OCI-LY1 (cell line): Measurements from ENCODE around the gene NSD1.

ENCODE experiments used
- H2AFZ ChIP-seq: fragments of 200-600 bp; sonication (generic), shearing (Covaris generic); 2 replicates; pipeline ENCODE4 v1.6.0; 2014; ENCODE audit warnings: antibody characterized with exemption, mild to moderate bottlenecking, low read length
- H3F3A ChIP-seq: fragments of 200-600 bp; sonication (generic), shearing (Covaris generic); 2 replicates; pipeline ENCODE4 v1.6.0; 2014; ENCODE audit warnings: mild to moderate bottlenecking, antibody characterized with exemption, low read length, moderate library complexity; ENCODE audit not compliant: insufficient read depth
- H3K27ac ChIP-seq: fragments of 200-600 bp; sonication (generic); 2 replicates; pipeline ENCODE4 v1.5.1; 2014; ENCODE audit warnings: low read length, mixed run types, mild to moderate bottlenecking, low read depth; ENCODE audit not compliant: poor library complexity, severe bottlenecking
- H3K27me3 ChIP-seq: fragments of 200-600 bp; sonication (generic); 2 replicates; pipeline ENCODE4 v1.6.0; 2014; ENCODE audit warnings: antibody characterized with exemption, mild to moderate bottlenecking, low read length, moderate library complexity; ENCODE audit not compliant: insufficient read depth
- H3K36me3 ChIP-seq: fragments of 200-600 bp; sonication (generic); 2 replicates; pipeline ENCODE4 v1.6.1; 2014; ENCODE audit warnings: mild to moderate bottlenecking, antibody characterized with exemption, low read length, moderate library complexity, mixed read lengths; ENCODE audit not compliant: insufficient read depth
- H3K4me1 ChIP-seq: fragments of 200-600 bp; sonication (generic); 2 replicates; pipeline ENCODE4 v1.5.1; 2014; ENCODE audit warnings: mild to moderate bottlenecking, low read length, moderate library complexity; ENCODE audit not compliant: insufficient read depth, severe bottlenecking
- H3K4me2 ChIP-seq: fragments of 200-600 bp; sonication (generic), shearing (Covaris generic); 2 replicates; pipeline ENCODE4 v1.6.1; 2014; ENCODE audit warnings: low read length
- H3K4me3 ChIP-seq: fragments of 200-600 bp; sonication (generic); 2 replicates; pipeline ENCODE4 v1.5.1; 2014; ENCODE audit warnings: low read length, low read depth, mild to moderate bottlenecking, mixed read lengths; ENCODE audit not compliant: poor library complexity, severe bottlenecking
- H3K79me2 ChIP-seq: fragments of 200-600 bp; shearing (Covaris generic); 2 replicates; pipeline ENCODE4 v1.6.1; 2016; ENCODE audit warnings: mixed run types, low read length, mixed read lengths; ENCODE audit not compliant: insufficient read depth
- H3K9ac ChIP-seq: fragments of 200-600 bp; sonication (generic), shearing (Covaris generic); 2 replicates; pipeline ENCODE4 v1.6.1; 2014; ENCODE audit warnings: mild to moderate bottlenecking, low read length, mixed read lengths
- H3K9me2 ChIP-seq: fragments of 200-600 bp; sonication (generic), shearing (Covaris generic); 2 replicates; pipeline ENCODE4 v1.6.1; 2014; ENCODE audit warnings: low read depth, mild to moderate bottlenecking, low read length, mixed read lengths
- H3K9me3 ChIP-seq: fragments of 200-600 bp; shearing (Covaris generic); 2 replicates; pipeline ENCODE4 v1.6.1; 2014; ENCODE audit warnings: low read length, mixed read lengths
- H4K20me1 ChIP-seq: fragments of 200-600 bp; sonication (generic), shearing (Covaris generic); 2 replicates; pipeline ENCODE4 v1.6.0; 2016; ENCODE audit warnings: mild to moderate bottlenecking, low read length; ENCODE audit not compliant: insufficient read depth
- EZH2 ChIP-seq: fragments of 200-600 bp; sonication (generic), shearing (Covaris generic); IDR thresholded peaks from 2 replicates; pipeline ENCODE4 v1.8.0; 2017; ENCODE audit warnings: borderline replicate concordance, mixed run types, mild to moderate bottlenecking, antibody characterized with exemption, low read length, moderate library complexity, mixed read lengths
- TF ChIP-seq, protein P1 (sequence below): fragments of 200-600 bp; sonication (generic), shearing (Covaris generic); IDR thresholded peaks from 2 replicates; pipeline ENCODE4 v1.5.1; 2017; ENCODE audit warnings: mild to moderate bottlenecking, antibody characterized with exemption, low read length, moderate library complexity, mixed read lengths

The NSD1 gene

GRCh38 chr5:177231479-177232250, 98.1 kb downstream of the NSD1 start:
- Histone ChIP-seq H4K20me1 (no peaks in the 10 kb centered on the region), H3K27me3 (no peaks in the 10 kb centered on the region), H3K4me1 (peaks cover 14% of the 10 kb centered on the region), H3K36me3 (peaks cover 28% of the 10 kb centered on the region), H3K9ac (no peak overlapping the region), H3K9me2 (no peaks in the 10 kb centered on the region), H2AFZ (no peak overlapping the region), H3K4me2 (no peak overlapping the region), H3K79me2 (peaks cover 33% of the 10 kb centered on the region), H3K27ac (no peak overlapping the region), H3K9me3 (no peaks in the 10 kb centered on the region), H3K4me3 (no peak overlapping the region), H3F3A (no peaks in the 10 kb centered on the region)
- TF ChIP-seq EZH2: no peak
- TF ChIP-seq, protein P1, sequence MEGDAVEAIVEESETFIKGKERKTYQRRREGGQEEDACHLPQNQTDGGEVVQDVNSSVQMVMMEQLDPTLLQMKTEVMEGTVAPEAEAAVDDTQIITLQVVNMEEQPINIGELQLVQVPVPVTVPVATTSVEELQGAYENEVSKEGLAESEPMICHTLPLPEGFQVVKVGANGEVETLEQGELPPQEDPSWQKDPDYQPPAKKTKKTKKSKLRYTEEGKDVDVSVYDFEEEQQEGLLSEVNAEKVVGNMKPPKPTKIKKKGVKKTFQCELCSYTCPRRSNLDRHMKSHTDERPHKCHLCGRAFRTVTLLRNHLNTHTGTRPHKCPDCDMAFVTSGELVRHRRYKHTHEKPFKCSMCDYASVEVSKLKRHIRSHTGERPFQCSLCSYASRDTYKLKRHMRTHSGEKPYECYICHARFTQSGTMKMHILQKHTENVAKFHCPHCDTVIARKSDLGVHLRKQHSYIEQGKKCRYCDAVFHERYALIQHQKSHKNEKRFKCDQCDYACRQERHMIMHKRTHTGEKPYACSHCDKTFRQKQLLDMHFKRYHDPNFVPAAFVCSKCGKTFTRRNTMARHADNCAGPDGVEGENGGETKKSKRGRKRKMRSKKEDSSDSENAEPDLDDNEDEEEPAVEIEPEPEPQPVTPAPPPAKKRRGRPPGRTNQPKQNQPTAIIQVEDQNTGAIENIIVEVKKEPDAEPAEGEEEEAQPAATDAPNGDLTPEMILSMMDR: no peak

GRCh38 chr5:177232358-177232757, 98.8 kb downstream of the NSD1 start:
- Histone ChIP-seq H3K9me3 (no peaks in the 10 kb centered on the region), H3K9me2 (no peaks in the 10 kb centered on the region), H3F3A (no peaks in the 10 kb centered on the region), H3K36me3 (peaks cover 32% of the 10 kb centered on the region), H3K4me1 (peaks cover 14% of the 10 kb centered on the region), H3K9ac (no peak overlapping the region), H3K79me2 (peaks cover 27% of the 10 kb centered on the region), H3K27me3 (no peaks in the 10 kb centered on the region), H3K4me2 (no peak overlapping the region), H2AFZ (no peak overlapping the region), H3K27ac (no peak overlapping the region), H4K20me1 (no peaks in the 10 kb centered on the region), H3K4me3 (no peak overlapping the region)
- TF ChIP-seq, protein P1: no peak
- TF ChIP-seq EZH2: no peak

DNA sequence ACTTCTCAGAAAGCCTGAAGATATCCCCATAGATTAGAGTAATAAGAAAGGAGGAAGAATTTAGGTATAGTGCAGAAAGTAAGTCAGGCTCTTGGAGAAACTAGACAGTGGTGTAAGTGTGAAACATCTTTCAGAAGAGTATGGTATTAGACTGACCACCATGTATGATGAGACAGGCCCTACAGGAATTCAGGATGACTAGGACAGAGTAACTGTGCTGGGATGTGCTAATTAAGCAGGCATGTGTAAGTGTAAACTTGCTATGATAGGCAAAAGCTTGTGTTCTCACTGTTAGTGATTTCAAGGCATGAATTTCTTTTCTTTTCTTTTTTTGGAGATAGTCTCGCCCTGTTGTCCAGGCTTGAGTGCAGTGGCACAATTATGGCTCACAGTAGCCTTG, 99.2 kb downstream of the NSD1 start:
- H3K79me2 ChIP-seq: peaks cover 25% of the 10 kb centered on the region
- peaks cover 35% of the 10 kb centered on the region for H3K36me3 ChIP-seq
- no peaks in the 10 kb centered on the region for H3K9me3 ChIP-seq
- H3F3A ChIP-seq: no peaks in the 10 kb centered on the region
- no peak overlapping the region for H3K4me2 ChIP-seq
- no peak overlapping the region for H2AFZ ChIP-seq
- TF ChIP-seq, protein P1: no peak
- TF ChIP-seq EZH2: no peak
- H3K9ac ChIP-seq: no peak overlapping the region
- H3K9me2 ChIP-seq: no peaks in the 10 kb centered on the region
- H3K27ac ChIP-seq: no peak overlapping the region
- no peaks in the 10 kb centered on the region for H4K20me1 ChIP-seq
- H3K27me3 ChIP-seq: no peaks in the 10 kb centered on the region
- peaks cover 14% of the 10 kb centered on the region for H3K4me1 ChIP-seq
- no peak overlapping the region for H3K4me3 ChIP-seq
